ENCODE results near the gene CSNK2A2. TPM values are rescaled to one million over a fixed set of nuclear protein-coding genes. Genes with fewer than 3 reads are reported as not detected.

The CSNK2A2 gene
- total and polyA plus RNA-seq, 9 of the 15 experiments (the other 6 are each of a cell fraction or from before 2014, with no cell fraction given): 20.8 to 109 (median 44.7) TPM

DNA sequence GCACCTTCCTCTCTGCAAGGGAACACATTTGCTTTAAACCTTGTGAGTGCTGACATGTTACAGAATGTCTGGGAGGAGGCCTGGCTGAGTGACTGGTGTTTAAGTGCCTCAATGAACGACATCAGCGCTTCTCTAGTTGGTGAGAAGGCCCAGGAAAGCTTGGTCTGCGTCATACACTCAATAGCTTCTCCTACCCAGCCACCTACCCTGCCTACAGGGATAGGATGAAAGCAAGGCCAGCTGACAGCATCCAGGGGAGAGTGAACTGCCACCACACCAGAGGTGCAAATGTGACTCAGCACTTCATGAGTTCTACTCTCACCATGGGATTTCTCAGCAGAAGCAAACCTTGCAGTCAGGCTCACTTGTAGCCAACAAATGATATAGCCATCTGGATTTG is 37.1 kb downstream of the CSNK2A2 start (continued):
- TF ChIP-seq, protein P1, sequence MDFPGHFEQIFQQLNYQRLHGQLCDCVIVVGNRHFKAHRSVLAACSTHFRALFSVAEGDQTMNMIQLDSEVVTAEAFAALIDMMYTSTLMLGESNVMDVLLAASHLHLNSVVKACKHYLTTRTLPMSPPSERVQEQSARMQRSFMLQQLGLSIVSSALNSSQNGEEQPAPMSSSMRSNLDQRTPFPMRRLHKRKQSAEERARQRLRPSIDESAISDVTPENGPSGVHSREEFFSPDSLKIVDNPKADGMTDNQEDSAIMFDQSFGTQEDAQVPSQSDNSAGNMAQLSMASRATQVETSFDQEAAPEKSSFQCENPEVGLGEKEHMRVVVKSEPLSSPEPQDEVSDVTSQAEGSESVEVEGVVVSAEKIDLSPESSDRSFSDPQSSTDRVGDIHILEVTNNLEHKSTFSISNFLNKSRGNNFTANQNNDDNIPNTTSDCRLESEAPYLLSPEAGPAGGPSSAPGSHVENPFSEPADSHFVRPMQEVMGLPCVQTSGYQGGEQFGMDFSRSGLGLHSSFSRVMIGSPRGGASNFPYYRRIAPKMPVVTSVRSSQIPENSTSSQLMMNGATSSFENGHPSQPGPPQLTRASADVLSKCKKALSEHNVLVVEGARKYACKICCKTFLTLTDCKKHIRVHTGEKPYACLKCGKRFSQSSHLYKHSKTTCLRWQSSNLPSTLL (IDR thresholded peaks at IDR 0.05): no peak
- TF ChIP-seq, protein P2, sequence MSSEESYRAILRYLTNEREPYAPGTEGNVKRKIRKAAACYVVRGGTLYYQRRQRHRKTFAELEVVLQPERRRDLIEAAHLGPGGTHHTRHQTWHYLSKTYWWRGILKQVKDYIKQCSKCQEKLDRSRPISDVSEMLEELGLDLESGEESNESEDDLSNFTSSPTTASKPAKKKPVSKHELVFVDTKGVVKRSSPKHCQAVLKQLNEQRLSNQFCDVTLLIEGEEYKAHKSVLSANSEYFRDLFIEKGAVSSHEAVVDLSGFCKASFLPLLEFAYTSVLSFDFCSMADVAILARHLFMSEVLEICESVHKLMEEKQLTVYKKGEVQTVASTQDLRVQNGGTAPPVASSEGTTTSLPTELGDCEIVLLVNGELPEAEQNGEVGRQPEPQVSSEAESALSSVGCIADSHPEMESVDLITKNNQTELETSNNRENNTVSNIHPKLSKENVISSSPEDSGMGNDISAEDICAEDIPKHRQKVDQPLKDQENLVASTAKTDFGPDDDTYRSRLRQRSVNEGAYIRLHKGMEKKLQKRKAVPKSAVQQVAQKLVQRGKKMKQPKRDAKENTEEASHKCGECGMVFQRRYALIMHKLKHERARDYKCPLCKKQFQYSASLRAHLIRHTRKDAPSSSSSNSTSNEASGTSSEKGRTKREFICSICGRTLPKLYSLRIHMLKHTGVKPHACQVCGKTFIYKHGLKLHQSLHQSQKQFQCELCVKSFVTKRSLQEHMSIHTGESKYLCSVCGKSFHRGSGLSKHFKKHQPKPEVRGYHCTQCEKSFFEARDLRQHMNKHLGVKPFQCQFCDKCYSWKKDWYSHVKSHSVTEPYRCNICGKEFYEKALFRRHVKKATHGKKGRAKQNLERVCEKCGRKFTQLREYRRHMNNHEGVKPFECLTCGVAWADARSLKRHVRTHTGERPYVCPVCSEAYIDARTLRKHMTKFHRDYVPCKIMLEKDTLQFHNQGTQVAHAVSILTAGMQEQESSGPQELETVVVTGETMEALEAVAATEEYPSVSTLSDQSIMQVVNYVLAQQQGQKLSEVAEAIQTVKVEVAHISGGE (CRISPR knock-in tag; IDR thresholded peaks at IDR 0.05): no peak
- no peak for TF ChIP-seq STAT5B (CRISPR knock-in tag; IDR thresholded peaks at IDR 0.05)
- TF ChIP-seq MAFG (tag; conservative IDR thresholded peaks at IDR 0.05): peak; percentile 68
- TF ChIP-seq MYNN (IDR thresholded peaks at IDR 0.05): no peak
- no peak for TF ChIP-seq MYNN (CRISPR knock-in tag; IDR thresholded peaks at IDR 0.05)
- TF ChIP-seq NFE2 (IDR thresholded peaks at IDR 0.05; ENCODE audit: low read depth): peak; percentile 56
- no peak for TF ChIP-seq CEBPG (CRISPR knock-in tag; IDR thresholded peaks at IDR 0.05)
- no peak for TF ChIP-seq CEBPG (tag; conservative IDR thresholded peaks at IDR 0.05 in 1 of 2, IDR thresholded peaks at IDR 0.05 in 1 of 2)

All from K562 (cell line).